Measurements from ENCODE around the gene KCNJ13.
"Not testable (repeated sequence)": the region's sequence is repeated elsewhere in the genome, so short reads cannot be mapped to it uniquely, and the experiment has no call there.

Gene KCNJ13

GRCh38 chr2:232770207-232770606, 6.2 kb downstream of the KCNJ13 start:
- in situ Hi-C loops (cut with MboI; ENCODE audit: low sequenced_read_pairs), result no loop called here

- in situ Hi-C loops (cut with MboI; ENCODE audit: low sequenced_read_pairs), result no loop called here
Measured at GRCh38 chr2:232767866-232768265, 8.5 kb downstream of the KCNJ13 start.

- in situ Hi-C loops (cut with MboI; ENCODE audit: low sequenced_read_pairs), result no loop called here
Measured at GRCh38 chr2:232761301-232761907, 15.0 kb downstream of the KCNJ13 start.

- in situ Hi-C loops (cut with MboI; ENCODE audit: low sequenced_read_pairs), result no loop called here
Measured at GRCh38 chr2:232757905-232758304, 18.5 kb downstream of the KCNJ13 start.

- in situ Hi-C loops (cut with MboI; ENCODE audit: low sequenced_read_pairs), result no loop called here
Measured at GRCh38 chr2:232750135-232750671, 26.2 kb downstream of the KCNJ13 start.

GRCh38 chr2:232749331-232749730, 27.0 kb downstream of the KCNJ13 start:
- in situ Hi-C loops (cut with MboI; ENCODE audit: low sequenced_read_pairs), result no loop called here

- in situ Hi-C loops (cut with MboI; ENCODE audit: low sequenced_read_pairs), result no loop called here
Measured at GRCh38 chr2:232748038-232748437, 28.3 kb downstream of the KCNJ13 start.

- in situ Hi-C loops (cut with MboI; ENCODE audit: low sequenced_read_pairs), result no loop called here
Measured at GRCh38 chr2:232744963-232745362, 31.4 kb downstream of the KCNJ13 start.

GRCh38 chr2:232741972-232742371, 34.4 kb downstream of the KCNJ13 start:
- in situ Hi-C loops (cut with MboI; ENCODE audit: low sequenced_read_pairs), result no loop called here

- in situ Hi-C loops (cut with MboI; ENCODE audit: low sequenced_read_pairs), result no loop called here
Measured at GRCh38 chr2:232741294-232741693, 35.1 kb downstream of the KCNJ13 start.

GRCh38 chr2:232731470-232731869, 44.9 kb downstream of the KCNJ13 start:
- in situ Hi-C loops (cut with MboI; ENCODE audit: low sequenced_read_pairs), result no loop called here

- in situ Hi-C loops (cut with MboI; ENCODE audit: low sequenced_read_pairs), result no loop called here
Measured at GRCh38 chr2:232728785-232729184, 47.6 kb downstream of the KCNJ13 start.

- in situ Hi-C loops (cut with MboI; ENCODE audit: low sequenced_read_pairs), result no loop called here
Measured at GRCh38 chr2:232723027-232723426, 53.3 kb downstream of the KCNJ13 start.

GRCh38 chr2:232721882-232722281, 54.5 kb downstream of the KCNJ13 start:
- in situ Hi-C loops (cut with MboI; ENCODE audit: low sequenced_read_pairs), result no loop called here

- in situ Hi-C loops (cut with MboI; ENCODE audit: low sequenced_read_pairs), result no loop called here
Measured at GRCh38 chr2:232721261-232721660, 55.1 kb downstream of the KCNJ13 start.

- in situ Hi-C loops (cut with MboI; ENCODE audit: low sequenced_read_pairs), result not testable (repeated sequence)
Measured at GRCh38 chr2:232720056-232720455, 56.3 kb downstream of the KCNJ13 start.

All from hTERT RPE-1 (cell line).